Measurements from ENCODE around the gene ZFAND4. TPM values are rescaled to one million over a fixed set of nuclear protein-coding genes. Genes with fewer than 3 reads are reported as not detected.

The ZFAND4 gene
- total RNA-seq, 1 experiment from 2014 or later = 17.2 TPM

GRCh38 chr10:45599021-45599603, 73.5 kb downstream of the ZFAND4 start:
- TF ChIP-seq CTCF (conservative IDR thresholded peaks at IDR 0.05) = no peak
- WGBS (ENCODE audit: extremely low coverage, insufficient read length, low lambda C conversion rate) = no CpG with 5 or more reads among the region's 7 CpGs

More at GRCh38 chr10:45599021-45599603, 73.5 kb downstream of the ZFAND4 start:
- Histone ChIP-seq H3K27me3 (ENCODE audit: insufficient read depth, low read length) (no peaks in the 10 kb centered on the region), H2BK15ac (ENCODE audit: low read depth, low read length) (no peak overlapping the region), H3K23me2 (ENCODE audit: insufficient read length, low read depth, low read length, poor library complexity, severe bottlenecking) (no peaks in the 10 kb centered on the region), H2AFZ (ENCODE audit: low read length) (no peak overlapping the region), H4K91ac (ENCODE audit: insufficient read length, low read depth, low read length) (no peak overlapping the region), H3K4ac (ENCODE audit: low read depth, low read length) (no peak overlapping the region), H3K14ac (ENCODE audit: insufficient read depth, low read length) (no peak overlapping the region), H3T11ph (ENCODE audit: low read length) (no peak overlapping the region), H3K27ac (ENCODE audit: insufficient read length, low read depth, low read length) (no peak overlapping the region), H3K23ac (ENCODE audit: insufficient read length, low read depth, low read length) (no peak overlapping the region), H3K79me1 (ENCODE audit: insufficient read depth, low read depth, low read length, poor library complexity, severe bottlenecking) (no peaks in the 10 kb centered on the region), H3K56ac (ENCODE audit: insufficient read length, low read depth, low read length) (no peak overlapping the region), H2BK20ac (ENCODE audit: low read depth, low read length, poor library complexity, severe bottlenecking) (no peak overlapping the region), H4K20me1 (ENCODE audit: control insufficient read depth, insufficient read depth, insufficient read length) (no peaks in the 10 kb centered on the region), H4K8ac (replicated peaks; ENCODE audit: insufficient read length, low read depth, low read length) (no peak overlapping the region), H3K18ac (ENCODE audit: insufficient read length, low read depth, low read length) (no peak overlapping the region), H3K79me2 (ENCODE audit: insufficient read depth, low read length) (no peaks in the 10 kb centered on the region), H3K4me2 (ENCODE audit: insufficient read depth, insufficient read length, low read length) (no peak overlapping the region), H4K5ac (ENCODE audit: insufficient read length, low read depth, low read length) (no peak overlapping the region), H3K9ac (ENCODE audit: extremely low read depth, insufficient read length, low read length) (no peak overlapping the region), H2BK120ac (ENCODE audit: low read depth, low read length, poor library complexity, severe bottlenecking) (no peak overlapping the region), H3K9me3 (ENCODE audit: control insufficient read depth, low read depth, low read length) (no peaks in the 10 kb centered on the region), H2AK5ac (ENCODE audit: insufficient read length, low read length) (no peak overlapping the region), H2BK12ac (ENCODE audit: insufficient read length, low read depth, low read length) (no peak overlapping the region), H2BK5ac (ENCODE audit: insufficient read length, low read length) (no peak overlapping the region), H3K4me1 (ENCODE audit: insufficient read depth, low read length) (no peaks in the 10 kb centered on the region)
- peaks cover 24% of the 10 kb centered on the region for H3K27me3 Mint-ChIP-seq (ENCODE audit: low read depth)
- no peaks in the 10 kb centered on the region; a peak in 1 of 7 replicates for H3K36me3 Mint-ChIP-seq (ENCODE audit: insufficient read depth in 1 of 3, low read depth in 3 of 3)
- H3K4me3 Mint-ChIP-seq = no peak overlapping the region
- DNase-seq = no peak
- no peak overlapping the region for H3K27ac Mint-ChIP-seq
- peaks cover 5 to 7% of the 10 kb centered on the region in 2 experiments; a peak in 4 of 5 replicates for H3K9me3 Mint-ChIP-seq
- peaks cover 5 to 8% of the 10 kb centered on the region in 2 experiments for H3K4me1 Mint-ChIP-seq

All from H9 (cell line).